Spleen (tissue), 7 donors: ENCODE measurements around the gene ERC2.

Experiments used
- CTCF ChIP-seq, 11 experiments: fragments of 200-600 bp in 7 of 11; fragments of 450-650 bp in 4 of 11; sonication (generic) in 4 of 11; IDR thresholded peaks in 8 of 11; conservative IDR thresholded peaks in 3 of 11; 1 replicate in 7 of 11; 2 replicates in 4 of 11; pipeline versions ENCODE4 v1.4.0 to v1.8.0; 2016 to 2021; ENCODE audit warnings: antibody characterized with exemption in 11 of 11, inconsistent platforms in 4 of 11, mild to moderate bottlenecking in 1 of 11
- POLR2A ChIP-seq, 3 donors: fragments of 450-650 bp; IDR thresholded peaks; one replicate each; pipeline ENCODE4 v1.5.1; 2017; ENCODE audit warnings: antibody characterized with exemption in 3 of 3, mild to moderate bottlenecking in 1 of 3
- POLR2AphosphoS5 ChIP-seq, 3 donors: sonication (generic); formaldehyde crosslinking; IDR thresholded peaks; one replicate each; pipeline ENCODE4 v1.5.1; 2017; ENCODE audit warnings: antibody characterized with exemption in 3 of 3
- donor health status: DM: no; HTN: no; CAD: no; lungs with moderate emphysema.
- donor health status: DM: no; HTN: no; CAD: no.
- donor health status: DM: no; HTN: no; CAD: no.

GRCh38 chr3:56424336-56424735 lies 43.9 kb downstream of the ERC2 start:
- TF ChIP-seq CTCF (IDR thresholded peaks at IDR 0.05 in 8 of 11, conservative IDR thresholded peaks at IDR 0.05 in 3 of 11) (no peak), POLR2A (IDR thresholded peaks at IDR 0.05) (no peak), POLR2AphosphoS5 (IDR thresholded peaks at IDR 0.05) (no peak)
